SU-DHL-6 (cell line): ENCODE results near the gene MT1X.

Experiments
- H2AFZ ChIP-seq: fragments of 200-600 bp; sonication (generic); 2 replicates; pipeline ENCODE4 v1.6.1; 2014; ENCODE audit warnings: low read depth, mild to moderate bottlenecking, moderate library complexity, mixed read lengths, antibody characterized with exemption, low read length; ENCODE audit not compliant: severe bottlenecking
- H3F3A ChIP-seq: fragments of 200-600 bp; shearing (Covaris generic); 2 replicates; pipeline ENCODE4 v1.6.0; 2016; ENCODE audit warnings: antibody characterized with exemption, mild to moderate bottlenecking; ENCODE audit not compliant: insufficient read depth
- H3K27ac ChIP-seq: fragments of 200-600 bp; sonication (generic); 2 replicates; pipeline ENCODE4 v1.5.1; 2016; ENCODE audit warnings: low read depth, mild to moderate bottlenecking, low read length, moderate library complexity, mixed read lengths
- H3K27me3 ChIP-seq: fragments of 200-600 bp; sonication (generic), shearing (Covaris generic); 2 replicates; pipeline ENCODE4 v1.6.0; 2014; ENCODE audit warnings: mild to moderate bottlenecking, low read length
- H3K36me3 ChIP-seq: fragments of 200-600 bp; sonication (generic); 2 replicates; pipeline ENCODE4 v1.6.1; 2014; ENCODE audit warnings: mild to moderate bottlenecking, low read length, mixed read lengths
- H3K4me2 ChIP-seq: fragments of 300-600, 200-600 bp; shearing (Covaris generic), sonication (generic); 2 replicates; pipeline ENCODE4 v1.6.0; 2014; ENCODE audit warnings: low read length, low read depth, mild to moderate bottlenecking; ENCODE audit not compliant: poor library complexity, severe bottlenecking
- H3K4me3 ChIP-seq: fragments of 200-600 bp; sonication (generic); 2 replicates; pipeline ENCODE4 v1.5.1; 2014; ENCODE audit warnings: antibody characterized with exemption, low read length, mild to moderate bottlenecking, mixed read lengths; ENCODE audit not compliant: insufficient read depth, poor library complexity, severe bottlenecking
- H3K79me2 ChIP-seq: fragments of 200-600 bp; sonication (generic); 2 replicates; pipeline ENCODE4 v1.6.1; 2014; ENCODE audit warnings: mild to moderate bottlenecking, low read length, moderate library complexity; ENCODE audit not compliant: insufficient read depth
- H3K9ac ChIP-seq: fragments of 200-600 bp; sonication (generic); 2 replicates; pipeline ENCODE4 v1.7.0; 2014; ENCODE audit warnings: mild to moderate bottlenecking, low read length
- H3K9me2 ChIP-seq: fragments of 200-600 bp; sonication (generic); replicated peaks from 2 replicates; pipeline ENCODE4 v1.6.1; 2014; ENCODE audit warnings: low read length; ENCODE audit not compliant: insufficient read depth
- H3K9me3 ChIP-seq: fragments of 200-600 bp; sonication (generic); 2 replicates; pipeline ENCODE4 v1.6.1; 2014; ENCODE audit warnings: low read length, mixed read lengths; ENCODE audit not compliant: insufficient read depth
- H4K20me1 ChIP-seq: fragments of 200-600 bp; sonication (generic); 2 replicates; pipeline ENCODE4 v1.6.1; 2014; ENCODE audit warnings: low read depth, mild to moderate bottlenecking, antibody characterized with exemption, low read length, moderate library complexity, mixed read lengths
- EZH2phosphoT487 ChIP-seq: fragments of 200-600 bp; sonication (generic), shearing (Covaris generic); conservative IDR thresholded peaks from 2 replicates; pipeline ENCODE4 v1.6.1; 2018; ENCODE audit warnings: mild to moderate bottlenecking, antibody characterized with exemption, low read length, moderate library complexity, mixed read lengths
- TF ChIP-seq, protein P1 (sequence below): fragments of 200-600 bp; sonication (generic); IDR thresholded peaks from one replicate; pipeline ENCODE4 v1.5.1; 2017; ENCODE audit warnings: antibody characterized with exemption, mild to moderate bottlenecking, low read length, moderate library complexity; ENCODE audit not compliant: insufficient read depth, poor library complexity, severe bottlenecking

The MT1X gene

DNA sequence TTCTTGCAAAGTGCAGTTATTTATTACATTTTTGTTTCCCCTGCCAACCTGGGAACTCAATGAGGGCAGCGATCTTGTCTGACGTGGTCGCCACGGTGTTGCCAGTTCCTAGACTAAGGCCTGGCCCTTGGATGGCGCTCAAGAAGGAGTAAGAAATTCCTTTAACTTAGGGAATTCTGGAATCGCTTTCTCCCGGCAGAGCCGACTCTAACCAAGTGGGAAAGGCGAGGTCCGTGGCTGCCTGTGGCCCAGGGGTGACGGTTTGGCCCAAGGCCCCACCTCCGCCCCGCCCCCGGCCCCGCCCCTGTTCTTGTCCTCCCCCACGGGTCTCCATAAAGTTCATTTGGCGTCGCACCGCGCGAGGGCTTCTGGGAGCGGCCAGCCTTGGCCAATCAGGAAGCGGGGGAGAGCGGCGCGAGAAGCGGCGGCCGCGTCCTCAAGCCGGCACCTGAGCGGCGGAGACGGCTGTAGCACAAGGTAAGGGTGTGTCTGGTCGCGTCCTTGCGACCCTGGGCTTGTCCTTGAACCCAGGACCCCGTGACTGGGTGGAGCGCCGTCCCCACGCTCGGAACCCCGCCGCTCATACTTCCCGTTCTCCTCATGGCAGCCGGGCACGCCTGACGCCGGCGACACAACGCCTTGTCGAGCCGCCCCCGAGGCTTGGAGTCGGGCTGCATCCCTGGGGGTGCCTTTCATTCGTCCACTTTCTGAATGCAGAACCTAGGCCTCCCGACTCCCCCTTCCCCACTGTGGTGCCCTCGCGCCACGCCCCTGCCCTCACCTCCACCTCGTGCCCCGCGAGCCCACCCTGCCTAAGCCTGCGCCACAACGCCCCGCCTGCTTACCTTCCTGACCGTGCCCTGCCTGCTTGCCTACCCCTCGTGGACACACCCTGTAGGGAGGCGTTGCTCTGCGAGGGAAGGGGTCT, 47.7 kb downstream of the MT1X start, which contains the start of gene NUP93:
Gene NUP93 (plus strand): TSS at position 395 of the 928 bp plus-strand sequence. CDS start 18,119 bp downstream, outside the sequence.
- Histone ChIP-seq H3K27me3 (no peaks in the 10 kb centered on the region), H3K9me2 (no peaks in the 10 kb centered on the region)

DNA sequence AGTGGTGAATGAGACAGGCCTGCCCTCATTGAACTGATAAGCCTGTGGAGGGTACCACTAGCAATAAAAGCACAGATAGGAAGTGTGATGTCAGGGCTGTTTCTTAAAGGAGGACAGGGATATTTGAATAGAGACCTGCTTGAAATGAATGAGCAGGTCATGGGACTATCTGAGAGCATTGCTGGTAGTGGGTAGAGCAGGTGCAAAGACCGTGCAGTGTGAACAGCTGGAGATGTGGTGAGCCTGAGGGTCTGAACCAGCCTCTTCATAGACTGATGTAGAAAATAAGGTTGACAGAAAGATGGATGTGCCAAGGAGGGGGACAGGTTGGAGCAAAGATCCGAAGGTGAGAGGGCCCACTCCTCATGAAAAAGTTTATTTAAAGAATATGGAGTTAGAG, 50.1 kb downstream of the MT1X start:
- Histone ChIP-seq H3K9me3 (no peaks in the 10 kb centered on the region), H2AFZ (no peak overlapping the region), H3K4me2 (peak overlapping the region; percentile 94), H3K27me3 (no peaks in the 10 kb centered on the region), H3K36me3 (no peaks in the 10 kb centered on the region), H4K20me1 (no peaks in the 10 kb centered on the region; the same call in 1 of the 2 replicates), H3K79me2 (peaks cover 71% of the 10 kb centered on the region), H3K9me2 (no peaks in the 10 kb centered on the region), H3F3A (no peaks in the 10 kb centered on the region), H3K9ac (peak overlapping the region; percentile 13; the same call in 1 of the 2 replicates), H3K4me3 (no peak overlapping the region), H3K27ac (no peak overlapping the region)
- TF ChIP-seq EZH2phosphoT487: no peak
- TF ChIP-seq, protein P1, sequence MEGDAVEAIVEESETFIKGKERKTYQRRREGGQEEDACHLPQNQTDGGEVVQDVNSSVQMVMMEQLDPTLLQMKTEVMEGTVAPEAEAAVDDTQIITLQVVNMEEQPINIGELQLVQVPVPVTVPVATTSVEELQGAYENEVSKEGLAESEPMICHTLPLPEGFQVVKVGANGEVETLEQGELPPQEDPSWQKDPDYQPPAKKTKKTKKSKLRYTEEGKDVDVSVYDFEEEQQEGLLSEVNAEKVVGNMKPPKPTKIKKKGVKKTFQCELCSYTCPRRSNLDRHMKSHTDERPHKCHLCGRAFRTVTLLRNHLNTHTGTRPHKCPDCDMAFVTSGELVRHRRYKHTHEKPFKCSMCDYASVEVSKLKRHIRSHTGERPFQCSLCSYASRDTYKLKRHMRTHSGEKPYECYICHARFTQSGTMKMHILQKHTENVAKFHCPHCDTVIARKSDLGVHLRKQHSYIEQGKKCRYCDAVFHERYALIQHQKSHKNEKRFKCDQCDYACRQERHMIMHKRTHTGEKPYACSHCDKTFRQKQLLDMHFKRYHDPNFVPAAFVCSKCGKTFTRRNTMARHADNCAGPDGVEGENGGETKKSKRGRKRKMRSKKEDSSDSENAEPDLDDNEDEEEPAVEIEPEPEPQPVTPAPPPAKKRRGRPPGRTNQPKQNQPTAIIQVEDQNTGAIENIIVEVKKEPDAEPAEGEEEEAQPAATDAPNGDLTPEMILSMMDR: no peak

More for the DNA sequence above, 47.7 kb downstream of the MT1X start, which contains the start of gene NUP93:
- Histone ChIP-seq H3K4me2 (peak within 1 kb of the TSS; percentile 94), H3K27ac (peak within 1 kb of the TSS; percentile 27; the same call in 1 of the 2 replicates), H3K4me3 (peak within 1 kb of the TSS; percentile 75), H3K36me3 (no peaks in the 10 kb centered on the region), H3F3A (no peaks in the 10 kb centered on the region), H3K79me2 (peaks cover 49% of the 10 kb centered on the region), H2AFZ (peak within 1 kb of the TSS; percentile 97), H3K9ac (peak within 1 kb of the TSS; percentile 89), H3K9me3 (no peaks in the 10 kb centered on the region), H4K20me1 (no peaks in the 10 kb centered on the region; the same call in 1 of the 2 replicates)
- TF ChIP-seq, protein P1: no peak
- no peak for TF ChIP-seq EZH2phosphoT487

DNA sequence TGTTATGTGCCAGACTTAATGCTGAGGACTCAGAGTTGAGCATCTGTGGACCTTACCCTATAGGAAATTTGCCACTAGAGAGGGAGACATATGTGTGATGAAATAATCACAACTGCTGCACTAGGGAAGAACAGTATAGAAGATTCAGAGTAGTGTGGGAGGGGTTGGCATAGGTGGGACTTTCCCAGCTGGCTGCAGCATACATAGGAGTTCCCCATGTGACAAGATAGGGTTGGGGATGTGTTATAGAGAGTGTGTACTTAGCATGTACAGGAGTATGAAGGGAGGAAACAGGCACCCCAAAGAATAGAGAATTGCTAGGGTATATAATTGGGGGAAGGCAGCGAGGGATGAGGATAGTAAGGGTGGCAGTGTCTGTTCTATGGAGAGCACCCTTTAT, 50.6 kb downstream of the MT1X start:
- H3K4me2 ChIP-seq: peak overlapping the region; percentile 94

More for the DNA sequence above, 50.6 kb downstream of the MT1X start:
- Histone ChIP-seq H3F3A (no peaks in the 10 kb centered on the region), H2AFZ (no peak overlapping the region), H4K20me1 (no peaks in the 10 kb centered on the region; the same call in 1 of the 2 replicates), H3K9me2 (no peaks in the 10 kb centered on the region), H3K79me2 (peaks cover 75% of the 10 kb centered on the region), H3K9ac (no peak overlapping the region), H3K9me3 (no peaks in the 10 kb centered on the region), H3K36me3 (no peaks in the 10 kb centered on the region), H3K4me3 (no peak overlapping the region), H3K27ac (no peak overlapping the region), H3K27me3 (no peaks in the 10 kb centered on the region)
- TF ChIP-seq, protein P1: no peak
- TF ChIP-seq EZH2phosphoT487: no peak
